ENCODE results near the gene S100A16. TPM values are rescaled to one million over a fixed set of nuclear protein-coding genes. Genes with fewer than 3 reads are reported as not detected.

Gene S100A16
- total RNA-seq, 1 donor from 2014 or later = 886 TPM

- peaks cover 14% of the 10 kb centered on the region for H3K36me3 ChIP-seq (ENCODE audit: control insufficient read depth, insufficient read depth, low read length)
- FAIRE-seq (no peak), DNase-seq (ENCODE audit: low read depth) (peak; percentile 14)
- H3K4me3 ChIP-seq (ENCODE audit: low read depth, low read length) = peak overlapping the region; percentile 63
- H3K27me3 ChIP-seq (ENCODE audit: control insufficient read depth, insufficient read depth, low read length) = no peaks in the 10 kb centered on the region
- peak; percentile 13 for TF ChIP-seq CTCF (IDR thresholded peaks at IDR 0.05; ENCODE audit: insufficient read depth, low read length, severe bottlenecking)
These were observed 1.4 kb upstream of the S100A16 start for GRCh38 chr1:153614189-153614900.

- peak overlapping the region; percentile 88 for H3K4me3 ChIP-seq (ENCODE audit: low read depth, low read length)
- TF ChIP-seq CTCF (IDR thresholded peaks at IDR 0.05; ENCODE audit: insufficient read depth, low read length, severe bottlenecking) = no peak
- DNase-seq (ENCODE audit: low read depth) (no peak), FAIRE-seq (no peak)
- H3K36me3 ChIP-seq (ENCODE audit: control insufficient read depth, insufficient read depth, low read length) = peaks cover 17% of the 10 kb centered on the region
- H3K27me3 ChIP-seq (ENCODE audit: control insufficient read depth, insufficient read depth, low read length) = no peaks in the 10 kb centered on the region
These were observed 469 bp upstream of the S100A16 start for GRCh38 chr1:153613406-153613805.

GRCh38 chr1:153612111-153612754 is 704 bp downstream of the S100A16 start:
- no peak for FAIRE-seq
- no peak for TF ChIP-seq CTCF (IDR thresholded peaks at IDR 0.05; ENCODE audit: insufficient read depth, low read length, severe bottlenecking)
- Histone ChIP-seq H3K4me3 (ENCODE audit: low read depth, low read length) (peak overlapping the region; percentile 88), H3K36me3 (ENCODE audit: control insufficient read depth, insufficient read depth, low read length) (peaks cover 25% of the 10 kb centered on the region), H3K27me3 (ENCODE audit: control insufficient read depth, insufficient read depth, low read length) (no peaks in the 10 kb centered on the region)
- no peak for DNase-seq (ENCODE audit: low read depth)

- no peaks in the 10 kb centered on the region for H3K27me3 ChIP-seq (ENCODE audit: control insufficient read depth, insufficient read depth, low read length)
- peak; percentile 77 for DNase-seq (ENCODE audit: low read depth)
- H3K36me3 ChIP-seq (ENCODE audit: control insufficient read depth, insufficient read depth, low read length) = peaks cover 33% of the 10 kb centered on the region
- peak; percentile 47 for FAIRE-seq
- TF ChIP-seq CTCF (IDR thresholded peaks at IDR 0.05; ENCODE audit: insufficient read depth, low read length, severe bottlenecking) = no peak
- peak overlapping the region; percentile 88 for H3K4me3 ChIP-seq (ENCODE audit: low read depth, low read length)
These were observed 1.6 kb downstream of the S100A16 start for GRCh38 chr1:153611356-153611755.

GRCh38 chr1:153610811-153611301 is 2.1 kb downstream of the S100A16 start:
- no peak for TF ChIP-seq CTCF (IDR thresholded peaks at IDR 0.05; ENCODE audit: insufficient read depth, low read length, severe bottlenecking)
- H3K27me3 ChIP-seq (ENCODE audit: control insufficient read depth, insufficient read depth, low read length) = no peaks in the 10 kb centered on the region
- peaks cover 36% of the 10 kb centered on the region for H3K36me3 ChIP-seq (ENCODE audit: control insufficient read depth, insufficient read depth, low read length)
- no peak for FAIRE-seq
- H3K4me3 ChIP-seq (ENCODE audit: low read depth, low read length) = peak overlapping the region; percentile 88
- peak; percentile 89 for DNase-seq (ENCODE audit: low read depth)

All from bronchial epithelial cell (primary cell).